ENCODE measurements around the gene STK4. TPM values are rescaled to one million over a fixed set of nuclear protein-coding genes. Genes with fewer than 3 reads are reported as not detected.

STK4 gene
- total RNA-seq, 1 experiment from 2014 or later, result 41.2 TPM

- Mint-ChIP-seq H3K4me3 (no peak overlapping the region), H3K9me3 (no peaks in the 10 kb centered on the region), H3K36me3 (peaks cover 11% of the 10 kb centered on the region), H3K27ac (peak overlapping the region; percentile 63; the same call in 1 of the 2 replicates), H3K4me1 (peaks cover 31% of the 10 kb centered on the region), H3K27me3 (ENCODE audit: low read depth) (no peaks in the 10 kb centered on the region)
- ChIA-PET POLR2A (no interaction called here), CTCF (interaction anchor here (1.0 to 1.2 kb wide), 3 partner anchors 12 to 78 kb away, joined by 3 to 5 read pairs (median 3); no protein-coding TSS in a partner anchor)
- ATAC-seq, result no peak
- TF ChIP-seq TCF7 (CRISPR knock-in tag; IDR thresholded peaks at IDR 0.05; ENCODE audit: low read depth), result no peak
- TF ChIP-seq ZNF416 (CRISPR knock-in tag; IDR thresholded peaks at IDR 0.05), result no peak
- no peak for DNase-seq (ENCODE audit: low spot score)
Observed at GRCh38 chr20:45032276-45032675, 66.0 kb downstream of the STK4 start.

- peak overlapping the region; percentile 63; the same call in 1 of the 2 replicates for H3K27ac Mint-ChIP-seq
- CTCF ChIA-PET, result interaction anchor here (1.0 to 1.2 kb wide), 3 partner anchors 11 to 78 kb away, joined by 3 to 5 read pairs (median 3); no protein-coding TSS in a partner anchor
- H3K4me1 Mint-ChIP-seq, result peaks cover 31% of the 10 kb centered on the region
Observed at GRCh38 chr20:45032781-45033180, 66.5 kb downstream of the STK4 start.

More at GRCh38 chr20:45032781-45033180, 66.5 kb downstream of the STK4 start:
- H3K9me3 Mint-ChIP-seq, result no peaks in the 10 kb centered on the region
- POLR2A ChIA-PET, result no interaction called here
- ATAC-seq (no peak), DNase-seq (ENCODE audit: low spot score) (no peak)
- peaks cover 8% of the 10 kb centered on the region for H3K36me3 Mint-ChIP-seq
- no peaks in the 10 kb centered on the region for H3K27me3 Mint-ChIP-seq (ENCODE audit: low read depth)
- no peak overlapping the region for H3K4me3 Mint-ChIP-seq
- TF ChIP-seq AR (CRISPR knock-in tag; IDR thresholded peaks at IDR 0.05), result no peak
- no peak for TF ChIP-seq ATF1 (CRISPR knock-in tag; IDR thresholded peaks at IDR 0.05)
- no peak for TF ChIP-seq ARID4B (CRISPR knock-in tag; IDR thresholded peaks at IDR 0.05; ENCODE audit: borderline replicate concordance)
- no peak for TF ChIP-seq ATF3 (CRISPR knock-in tag; conservative IDR thresholded peaks at IDR 0.05)
- TF ChIP-seq E2F1 (CRISPR knock-in tag; IDR thresholded peaks at IDR 0.05), result no peak
- no peak for TF ChIP-seq GRHL2 (CRISPR knock-in tag; IDR thresholded peaks at IDR 0.05; ENCODE audit: insufficient replicate concordance, severe bottlenecking)
- TF ChIP-seq ZNF281 (CRISPR knock-in tag; IDR thresholded peaks at IDR 0.05), result no peak
- TF ChIP-seq NFE2L1 (CRISPR knock-in tag; IDR thresholded peaks at IDR 0.05), result no peak
